Parathyroid adenoma (tissue), 2 donors: ENCODE measurements around the gene GJB1.

Source experiments
- H2AFZ ChIP-seq: fragments of 300-600 bp; sonication (generic); one replicate; pipeline ENCODE4 v1.7.0; 2017; ENCODE audit warnings: antibody characterized with exemption, mild to moderate bottlenecking
- H3K27ac ChIP-seq: fragments of 300-600 bp; sonication (generic); one replicate; pipeline ENCODE4 v1.7.0; 2017
- H3K27me3 ChIP-seq: fragments of 300-600 bp; sonication (generic); one replicate; pipeline ENCODE4 v1.7.0; 2017; ENCODE audit warnings: low read length; ENCODE audit not compliant: control insufficient read depth, insufficient read depth
- H3K36me3 ChIP-seq: fragments of 300-600 bp; sonication (generic); one replicate; pipeline ENCODE4 v1.7.0; 2017; ENCODE audit warnings: low read length; ENCODE audit not compliant: control insufficient read depth, insufficient read depth
- H3K4me1 ChIP-seq: fragments of 300-600 bp; sonication (generic); one replicate; pipeline ENCODE4 v1.7.0; 2017; ENCODE audit warnings: control low read depth
- H3K4me2 ChIP-seq: fragments of 300-600 bp; sonication (generic); one replicate; pipeline ENCODE4 v1.7.0; 2017; ENCODE audit warnings: low read length
- H3K4me3 ChIP-seq: fragments of 300-600 bp; sonication (generic); one replicate; pipeline ENCODE4 v1.7.0; 2017; ENCODE audit warnings: low read depth, low read length
- H3K79me2 ChIP-seq: fragments of 300-600 bp; sonication (generic); one replicate; pipeline ENCODE4 v1.7.0; 2017; ENCODE audit warnings: control low read depth
- H3K9ac ChIP-seq: fragments of 300-600 bp; sonication (generic); one replicate; pipeline ENCODE4 v1.7.0; 2017; ENCODE audit warnings: mild to moderate bottlenecking
- H3K9me3 ChIP-seq: fragments of 300-600 bp; sonication (generic); one replicate; pipeline ENCODE4 v1.7.0; 2017; ENCODE audit warnings: low read length; ENCODE audit not compliant: control insufficient read depth
- CTCF ChIP-seq: fragments of 300-600 bp; sonication (generic); IDR thresholded peaks from one replicate; pipeline ENCODE4 v1.7.0; 2017; ENCODE audit warnings: antibody characterized with exemption, mild to moderate bottlenecking
- donor health status: primary hyperparathyroidism.

GJB1 gene

DNA sequence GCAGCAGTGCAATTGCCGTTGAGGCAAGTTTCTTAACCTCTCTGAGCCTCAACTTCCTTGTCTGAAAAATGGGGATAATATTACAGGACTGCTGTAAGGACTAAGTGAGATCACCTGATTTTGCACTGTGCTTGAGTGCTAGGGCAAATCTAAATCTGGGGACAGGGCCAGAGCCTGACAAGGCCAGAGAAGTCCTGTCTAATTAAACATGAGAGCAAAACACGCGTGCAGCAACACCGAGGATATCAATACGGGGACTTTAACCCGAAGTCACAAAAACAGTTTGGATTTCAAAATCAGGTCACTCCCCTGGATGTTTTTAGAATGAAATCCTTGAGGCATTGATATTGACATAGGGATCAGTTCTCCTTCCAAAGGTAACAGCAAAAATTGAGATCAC lies 5.7 kb upstream of the GJB1 start:
- Histone ChIP-seq H3K4me1 (no peaks in the 10 kb centered on the region), H3K27ac (no peak overlapping the region), H3K79me2 (no peaks in the 10 kb centered on the region), H3K36me3 (no peaks in the 10 kb centered on the region), H3K4me2 (no peak overlapping the region), H3K9me3 (no peaks in the 10 kb centered on the region), H3K4me3 (no peak overlapping the region), H3K9ac (no peak overlapping the region), H2AFZ (no peak overlapping the region), H3K27me3 (no peaks in the 10 kb centered on the region)
- TF ChIP-seq CTCF: no peak

GRCh38 chrX:71221145-71221544 lies 1.9 kb upstream of the GJB1 start:
- no peak for TF ChIP-seq CTCF
- no peak overlapping the region for H3K9ac ChIP-seq

GRCh38 chrX:71224098-71224708 lies 1.2 kb downstream of the GJB1 start:
- Histone ChIP-seq H3K9me3 (no peaks in the 10 kb centered on the region), H3K79me2 (no peaks in the 10 kb centered on the region), H3K4me1 (no peaks in the 10 kb centered on the region), H3K27me3 (no peaks in the 10 kb centered on the region), H3K9ac (no peak overlapping the region), H3K4me3 (no peak overlapping the region), H3K4me2 (no peak overlapping the region), H3K36me3 (no peaks in the 10 kb centered on the region), H2AFZ (no peak overlapping the region), H3K27ac (no peak overlapping the region)
- TF ChIP-seq CTCF: no peak

More at GRCh38 chrX:71221145-71221544, 1.9 kb upstream of the GJB1 start:
- H3K79me2 ChIP-seq: no peaks in the 10 kb centered on the region
- H3K36me3 ChIP-seq: no peaks in the 10 kb centered on the region
- H3K9me3 ChIP-seq: no peaks in the 10 kb centered on the region
- H3K4me2 ChIP-seq: no peak overlapping the region
- H3K27me3 ChIP-seq: no peaks in the 10 kb centered on the region
- H3K27ac ChIP-seq: no peak overlapping the region
- no peak overlapping the region for H2AFZ ChIP-seq
- no peaks in the 10 kb centered on the region for H3K4me1 ChIP-seq
- H3K4me3 ChIP-seq: no peak overlapping the region

DNA sequence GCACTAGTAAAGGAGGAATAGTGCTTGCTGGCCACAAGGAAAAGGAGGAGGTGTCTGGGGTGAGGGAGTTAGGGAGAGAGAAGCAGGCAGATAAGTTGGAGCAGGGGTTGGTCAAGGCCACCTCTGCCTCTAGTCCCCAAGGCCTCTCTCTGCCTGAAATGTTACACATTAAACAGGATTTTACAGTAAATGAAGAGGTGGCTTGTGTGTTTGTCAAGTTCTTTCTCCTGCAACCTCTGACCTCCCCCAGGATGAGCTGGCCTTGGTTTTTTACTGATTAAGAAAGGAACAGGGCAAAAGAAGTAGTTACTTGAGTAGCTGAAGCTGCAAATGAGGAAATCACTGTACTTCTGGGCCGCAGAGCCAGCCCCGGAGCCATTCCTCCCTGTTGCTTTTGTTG lies 2.0 kb downstream of the GJB1 start:
- no peak for TF ChIP-seq CTCF
- no peak overlapping the region for H3K4me3 ChIP-seq
- no peaks in the 10 kb centered on the region for H3K79me2 ChIP-seq
- H3K9me3 ChIP-seq: no peaks in the 10 kb centered on the region
- H2AFZ ChIP-seq: no peak overlapping the region
- H3K27ac ChIP-seq: no peak overlapping the region
- no peak overlapping the region for H3K4me2 ChIP-seq
- H3K9ac ChIP-seq: no peak overlapping the region
- H3K27me3 ChIP-seq: no peaks in the 10 kb centered on the region
- no peaks in the 10 kb centered on the region for H3K4me1 ChIP-seq
- no peaks in the 10 kb centered on the region for H3K36me3 ChIP-seq

DNA sequence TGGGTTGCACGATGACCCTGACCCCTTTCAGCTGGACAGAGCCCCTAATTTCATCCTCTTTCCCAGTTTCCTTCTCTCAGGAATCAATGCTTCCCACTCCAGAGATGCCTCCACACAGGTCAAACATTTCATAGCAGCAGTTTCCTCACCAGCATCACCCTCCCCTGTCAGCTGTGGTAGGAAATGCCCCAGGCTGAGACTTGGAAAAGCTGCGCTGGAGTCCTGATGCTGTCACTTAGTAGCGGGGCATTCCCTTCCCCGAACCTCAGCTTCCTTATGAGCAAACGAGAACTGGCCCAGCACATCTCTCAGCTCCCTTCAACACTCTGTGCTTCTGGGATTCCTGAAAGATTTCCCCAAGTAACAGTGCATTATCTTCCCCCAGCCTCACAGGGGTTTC lies 2.7 kb downstream of the GJB1 start:
- Histone ChIP-seq H3K27ac (no peak overlapping the region), H3K4me3 (no peak overlapping the region)

More for the DNA sequence above, 2.7 kb downstream of the GJB1 start:
- Histone ChIP-seq H3K9me3 (no peaks in the 10 kb centered on the region), H3K9ac (no peak overlapping the region), H3K36me3 (no peaks in the 10 kb centered on the region), H3K27me3 (no peaks in the 10 kb centered on the region), H3K4me2 (no peak overlapping the region), H2AFZ (no peak overlapping the region), H3K4me1 (no peaks in the 10 kb centered on the region), H3K79me2 (no peaks in the 10 kb centered on the region)
- TF ChIP-seq CTCF: no peak
